ELF-1 (cell line): ENCODE results near the gene ZC3H10.
A peak's percentile ranks its signal among the peaks of the same experiment; 100 is the strongest.

Experiments used
- DNase-seq: peaks from one replicate; pipeline ENCODE4 v3.0.0-alpha.2; 2016; ENCODE audit warnings: low read depth, low spot score

Gene ZC3H10

GRCh38 chr12:56127888-56128669 lies 10.0 kb downstream of the ZC3H10 start, which contains the start of gene ESYT1:
TSS of gene ESYT1 (plus strand) at chr12:56128267. CDS start at chr12:56128320, 53 bp downstream.
- peak; percentile 100 for DNase-seq

GRCh38 chr12:56128670-56129205 lies 10.7 kb downstream of the ZC3H10 start:
- no peak for DNase-seq

- DNase-seq: peak; percentile 83
These were observed 11.3 kb downstream of the ZC3H10 start for GRCh38 chr12:56129206-56129941.

- peak; percentile 28 for DNase-seq
These were observed 12.0 kb downstream of the ZC3H10 start for GRCh38 chr12:56129942-56130495.

GRCh38 chr12:56130876-56131275 lies 12.8 kb downstream of the ZC3H10 start:
- DNase-seq: peak; percentile 10

- no peak for DNase-seq
These were observed 16.8 kb downstream of the ZC3H10 start for GRCh38 chr12:56134897-56135296.

- no peak for DNase-seq
These were observed 19.9 kb downstream of the ZC3H10 start for GRCh38 chr12:56137853-56138571.

GRCh38 chr12:56141946-56142784 lies 24.1 kb downstream of the ZC3H10 start:
- no peak for DNase-seq

- DNase-seq: no peak
These were observed 25.2 kb downstream of the ZC3H10 start for GRCh38 chr12:56143217-56143616.

GRCh38 chr12:56143870-56144269 lies 25.8 kb downstream of the ZC3H10 start:
- no peak for DNase-seq

- DNase-seq: no peak
These were observed 27.2 kb downstream of the ZC3H10 start for GRCh38 chr12:56145217-56145616.

GRCh38 chr12:56146492-56147460 lies 28.7 kb downstream of the ZC3H10 start:
- DNase-seq: no peak

GRCh38 chr12:56150563-56150962 lies 32.5 kb downstream of the ZC3H10 start:
- DNase-seq: no peak

GRCh38 chr12:56151672-56152131 lies 33.6 kb downstream of the ZC3H10 start:
- DNase-seq: peak; percentile 82

- peak; percentile 93 for DNase-seq
These were observed 34.2 kb downstream of the ZC3H10 start, which contains the start of gene MYL6B for GRCh38 chr12:56152132-56152755. TSS of gene MYL6B (plus strand) at chr12:56152587. CDS start at chr12:56153919, 1,332 bp downstream.

GRCh38 chr12:56152756-56153677 lies 35.0 kb downstream of the ZC3H10 start:
- DNase-seq: no peak

GRCh38 chr12:56153678-56154065 lies 35.6 kb downstream of the ZC3H10 start:
- no peak for DNase-seq
